Measurements from ENCODE around the gene PGP.

The PGP gene

GRCh38 chr16:2236337-2237101 lies 21.9 kb upstream of the PGP start, which contains the start of gene DNASE1L2:
Gene DNASE1L2, plus strand, starts transcription at chr16:2236444. Its CDS starts 373 bp downstream, at chr16:2236817.
- no peak for DNase-seq

- DNase-seq = no peak
These were observed 21.2 kb upstream of the PGP start for GRCh38 chr16:2235695-2236336.

GRCh38 chr16:2235234-2235651 lies 20.6 kb upstream of the PGP start:
- DNase-seq = no peak

GRCh38 chr16:2234813-2235170 lies 20.2 kb upstream of the PGP start:
- DNase-seq = no peak

GRCh38 chr16:2233872-2234812 lies 19.5 kb upstream of the PGP start:
- DNase-seq = no peak

GRCh38 chr16:2233046-2233775 lies 18.6 kb upstream of the PGP start:
- no peak for DNase-seq

- DNase-seq = no peak
These were observed 17.7 kb upstream of the PGP start for GRCh38 chr16:2232094-2232990.

- DNase-seq = no peak
These were observed 16.6 kb upstream of the PGP start for GRCh38 chr16:2231016-2231931.

- no peak for DNase-seq
These were observed 15.7 kb upstream of the PGP start for GRCh38 chr16:2230376-2230775.

- DNase-seq = no peak
These were observed 15.1 kb upstream of the PGP start for GRCh38 chr16:2229632-2230250.

GRCh38 chr16:2229091-2229490 lies 14.5 kb upstream of the PGP start:
- no peak for DNase-seq

- DNase-seq = no peak
These were observed 13.7 kb upstream of the PGP start for GRCh38 chr16:2228161-2228824.

GRCh38 chr16:2226918-2227317 lies 12.3 kb upstream of the PGP start:
- no peak for DNase-seq

GRCh38 chr16:2226245-2226793 lies 11.7 kb upstream of the PGP start:
- DNase-seq = no peak

GRCh38 chr16:2223942-2224486 lies 9.4 kb upstream of the PGP start:
- DNase-seq = peak; percentile 28

GRCh38 chr16:2223221-2223941 lies 8.7 kb upstream of the PGP start, which contains the start of gene E4F1:
Gene E4F1, plus strand, starts transcription at chr16:2223591. Its CDS starts 23 bp downstream, at chr16:2223614.
- DNase-seq = peak; percentile 100

GRCh38 chr16:2216330-2216729 lies 1.7 kb upstream of the PGP start:
- DNase-seq = no peak
